ENCODE results near the gene GPR3. TPM values are rescaled to one million over a fixed set of nuclear protein-coding genes. Genes with fewer than 3 reads are reported as not detected.
A peak's percentile ranks its signal among the peaks of the same experiment; 100 is the strongest.

The GPR3 gene
- total and polyA plus RNA-seq, 2 donors (not counting 3 experiments of a cell fraction or from before 2014, with no cell fraction given), result 1.8 TPM

GRCh38 chr1:27430903-27431600 lies 38.6 kb downstream of the GPR3 start:
- ChIA-PET CTCF (interaction anchor here (0.7 to 4.9 kb wide), 9 partner anchors 9 to 126 kb away, joined by 3 to 70 read pairs (median 5); partner anchors contain the start of gene WASF2), POLR2A (no interaction called here)
- BruUV-seq (replicated peaks), result no TSS peak
- Histone ChIP-seq H3K27me3 (ENCODE audit: control insufficient read depth in 2 of 2, insufficient read depth in 2 of 2, low read length in 2 of 2) (no peaks in the 10 kb centered on the region), H3K9me3 (replicated peaks; ENCODE audit: control insufficient read depth, insufficient read depth, low read length) (no peaks in the 10 kb centered on the region), H3K9ac (replicated peaks; ENCODE audit: extremely low read depth, insufficient read depth, low read length) (peak overlapping the region; percentile 53), H3K36me3 (ENCODE audit: control insufficient read depth in 2 of 2, extremely low read depth in 1 of 2, insufficient read depth in 2 of 2, low read length in 2 of 2) (peaks cover 6% of the 10 kb centered on the region in 2 experiments), H2AFZ (ENCODE audit: low read depth, low read length) (no peak overlapping the region), H3K9me1 (replicated peaks; ENCODE audit: control insufficient read depth, extremely low read depth, insufficient read depth, low read length) (no peaks in the 10 kb centered on the region), H3K27ac (ENCODE audit: insufficient read depth, low read depth, low read length) (peak overlapping the region; percentile 92), H3K79me2 (ENCODE audit: control insufficient read depth, insufficient read depth, low read length) (peaks cover 53% of the 10 kb centered on the region), H3K4me2 (ENCODE audit: insufficient read depth, low read length) (peak overlapping the region; percentile 91), H3K4me3 (replicated peaks in 1 of 3; ENCODE audit: insufficient read depth in 1 of 3, low read depth in 1 of 3, low read length in 3 of 3) (no peak overlapping the region), H3K4me1 (ENCODE audit: control insufficient read depth, extremely low read depth, insufficient read depth, low read length) (peaks cover 55% of the 10 kb centered on the region), H4K20me1 (replicated peaks; ENCODE audit: control insufficient read depth, extremely low read depth, insufficient read depth, low read length) (no peaks in the 10 kb centered on the region)
- DNase-seq (ENCODE audit: low read depth, low spot score) (peak; percentile 77), FAIRE-seq (peak; percentile 83)
- intact Hi-C loops (cut with micrococcal nuclease), result loop anchor here (1.0 kb wide), 1 partner anchor 59 kb away; the partner anchor contains the start of gene WASF2
- dilution Hi-C loops (cut with MboI; ENCODE audit: extremely low pct_ligation_motif_present, low sequenced_read_pairs), result no loop called here
- no peak for TF ChIP-seq GATA2 (IDR thresholded peaks at IDR 0.05; ENCODE audit: insufficient read depth, insufficient read length, low read depth, low read length)
- peak; percentile 64 for TF ChIP-seq POLR2AphosphoS5 (IDR thresholded peaks at IDR 0.05; ENCODE audit: insufficient read depth, low read depth, low read length)

- H3K4me2 ChIP-seq (ENCODE audit: insufficient read depth, low read length), result peak overlapping the region; percentile 91
- H3K9me1 ChIP-seq (replicated peaks; ENCODE audit: control insufficient read depth, extremely low read depth, insufficient read depth, low read length), result no peaks in the 10 kb centered on the region
- H3K4me1 ChIP-seq (ENCODE audit: control insufficient read depth, extremely low read depth, insufficient read depth, low read length), result peaks cover 60% of the 10 kb centered on the region
- dilution Hi-C loops (cut with MboI; ENCODE audit: extremely low pct_ligation_motif_present, low sequenced_read_pairs), result no loop called here
- H3K79me2 ChIP-seq (ENCODE audit: control insufficient read depth, insufficient read depth, low read length), result peaks cover 54% of the 10 kb centered on the region
- ChIA-PET CTCF (interaction anchor here (0.7 to 4.9 kb wide), 4 partner anchors 14 to 36 kb away, joined by 3 to 70 read pairs (median 3); no protein-coding TSS in a partner anchor), POLR2A (no interaction called here)
- peaks cover 6% of the 10 kb centered on the region in 2 experiments for H3K36me3 ChIP-seq (ENCODE audit: control insufficient read depth in 2 of 2, extremely low read depth in 1 of 2, insufficient read depth in 2 of 2, low read length in 2 of 2)
- TF ChIP-seq JUN (IDR thresholded peaks at IDR 0.05; ENCODE audit: borderline replicate concordance, insufficient read depth, insufficient read length, low read depth), result no peak
- TF ChIP-seq FOS (IDR thresholded peaks at IDR 0.05; ENCODE audit: borderline replicate concordance, insufficient read depth, low read length), result no peak
- no peak for TF ChIP-seq GATA2 (IDR thresholded peaks at IDR 0.05; ENCODE audit: insufficient read depth, insufficient read length, low read depth, low read length)
- TF ChIP-seq POLR2A (IDR thresholded peaks at IDR 0.05; ENCODE audit: low read depth, low read length), result no peak
- TF ChIP-seq CTCF (IDR thresholded peaks at IDR 0.05; ENCODE audit: extremely low read depth in 1 of 2, insufficient read depth in 1 of 2, low read depth in 1 of 2, low read length in 2 of 2), result no peak
- TF ChIP-seq MYC (IDR thresholded peaks at IDR 0.05; ENCODE audit: low read depth, low read length), result no peak
- no peak for TF ChIP-seq POLR2AphosphoS5 (IDR thresholded peaks at IDR 0.05; ENCODE audit: insufficient read depth, low read depth, low read length)
- TF ChIP-seq MAX (IDR thresholded peaks at IDR 0.05; ENCODE audit: insufficient read depth, insufficient read length), result no peak
- no peaks in the 10 kb centered on the region for H4K20me1 ChIP-seq (replicated peaks; ENCODE audit: control insufficient read depth, extremely low read depth, insufficient read depth, low read length)
- intact Hi-C loops (cut with micrococcal nuclease), result no loop called here
- H3K27me3 ChIP-seq (ENCODE audit: control insufficient read depth in 2 of 2, insufficient read depth in 2 of 2, low read length in 2 of 2), result no peaks in the 10 kb centered on the region
- FAIRE-seq (no peak), DNase-seq (ENCODE audit: low read depth, low spot score) (no peak)
- no TSS peak for BruUV-seq (replicated peaks)
- peak overlapping the region; percentile 92 for H3K27ac ChIP-seq (ENCODE audit: insufficient read depth, low read depth, low read length)
- H3K9ac ChIP-seq (replicated peaks; ENCODE audit: extremely low read depth, insufficient read depth, low read length), result peak overlapping the region; percentile 53
- no peak overlapping the region for H3K4me3 ChIP-seq (replicated peaks in 1 of 3; ENCODE audit: insufficient read depth in 1 of 3, low read depth in 1 of 3, low read length in 3 of 3)
- no peaks in the 10 kb centered on the region for H3K9me3 ChIP-seq (replicated peaks; ENCODE audit: control insufficient read depth, insufficient read depth, low read length)
- no peak overlapping the region for H2AFZ ChIP-seq (ENCODE audit: low read depth, low read length)
Observed at GRCh38 chr1:27431601-27431940, 39.1 kb downstream of the GPR3 start.
